ENCODE data around the gene USP17L11.
"Not testable (repeated sequence)": the region's sequence is repeated elsewhere in the genome, so short reads cannot be mapped to it uniquely, and the experiment has no call there.

- TF ChIP-seq CTCF, POLR2A, EP300 (IDR thresholded peaks at IDR 0.05): not testable (repeated sequence)
These were observed 42.6 kb downstream of the USP17L11 start, which contains the start of gene USP17L20 for GRCh38 chr4:9257824-9258223.

Data from stomach (tissue), 4 donors.